H54 (cell line): ENCODE results near the gene LDLRAD2.
"Not testable (repeated sequence)": the region's sequence is repeated elsewhere in the genome, so short reads cannot be mapped to it uniquely, and the experiment has no call there.

Experiments
- DNase-seq: peaks from one replicate; pipeline ENCODE4 v3.0.0; 2011; ENCODE audit warnings: low spot score, mixed read lengths; ENCODE audit not compliant: insufficient read length
- FAIRE-seq: peaks from 3 replicates; lab custom pipeline; 2011; peaks lifted over from hg19 to GRCh38; lab: Jason Lieb, UNC
- POLR2A ChIP-seq: IDR thresholded peaks from 2 replicates; pipeline ENCODE4 v1.6.1; 2011; ENCODE audit warnings: low read depth, mild to moderate bottlenecking, low read length

The LDLRAD2 gene

DNA sequence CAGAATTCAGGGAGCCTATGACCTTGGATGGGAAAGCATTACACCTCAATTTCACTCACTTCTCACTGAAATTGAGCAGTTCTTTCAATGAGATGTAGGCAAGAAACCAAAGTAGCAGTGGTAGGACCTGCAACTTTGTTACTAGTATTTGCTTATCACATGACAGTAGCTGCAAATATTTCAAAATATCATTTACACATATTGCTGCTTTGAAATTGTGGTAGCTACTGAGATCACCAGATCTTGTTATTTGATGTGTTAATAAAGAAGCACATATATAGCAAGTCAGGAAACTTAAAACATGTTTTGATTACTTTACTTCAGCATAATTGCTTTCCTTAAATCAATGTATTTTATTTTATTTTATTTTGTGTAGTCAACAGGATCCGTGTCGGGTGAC, 12.9 kb downstream of the LDLRAD2 start:
- DNase-seq: no peak
- no peak for FAIRE-seq
- no peak for TF ChIP-seq POLR2A

DNA sequence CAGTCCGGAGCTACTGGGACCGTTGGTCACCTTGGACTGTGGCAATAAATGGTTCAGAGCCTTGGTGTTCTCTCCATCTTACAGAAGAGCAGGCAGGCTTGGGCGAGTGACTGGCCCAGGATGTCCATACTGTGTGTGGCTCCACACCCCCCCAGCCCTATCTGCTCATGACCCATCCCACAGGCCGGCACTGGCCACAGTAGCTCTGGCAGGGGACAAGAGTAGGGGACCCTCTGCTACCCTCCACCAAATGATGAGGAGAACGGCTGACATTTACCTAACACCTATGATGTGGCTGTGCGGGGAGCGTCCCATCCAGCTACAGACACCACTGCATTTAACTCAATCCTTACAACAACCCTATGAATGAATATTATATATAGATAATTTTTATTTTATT, 13.3 kb downstream of the LDLRAD2 start:
- FAIRE-seq: no peak
- TF ChIP-seq POLR2A: no peak
- no peak for DNase-seq

- DNase-seq, FAIRE-seq: not testable (repeated sequence)
Measured at GRCh38 chr1:21826694-21827093, 14.6 kb downstream of the LDLRAD2 start.

- FAIRE-seq (no peak), DNase-seq (no peak)
- TF ChIP-seq POLR2A: no peak
Measured at GRCh38 chr1:21827141-21827679, 15.1 kb downstream of the LDLRAD2 start.

GRCh38 chr1:21828075-21828474, 16.0 kb downstream of the LDLRAD2 start:
- no peak for DNase-seq
- no peak for TF ChIP-seq POLR2A
- no peak for FAIRE-seq

DNA sequence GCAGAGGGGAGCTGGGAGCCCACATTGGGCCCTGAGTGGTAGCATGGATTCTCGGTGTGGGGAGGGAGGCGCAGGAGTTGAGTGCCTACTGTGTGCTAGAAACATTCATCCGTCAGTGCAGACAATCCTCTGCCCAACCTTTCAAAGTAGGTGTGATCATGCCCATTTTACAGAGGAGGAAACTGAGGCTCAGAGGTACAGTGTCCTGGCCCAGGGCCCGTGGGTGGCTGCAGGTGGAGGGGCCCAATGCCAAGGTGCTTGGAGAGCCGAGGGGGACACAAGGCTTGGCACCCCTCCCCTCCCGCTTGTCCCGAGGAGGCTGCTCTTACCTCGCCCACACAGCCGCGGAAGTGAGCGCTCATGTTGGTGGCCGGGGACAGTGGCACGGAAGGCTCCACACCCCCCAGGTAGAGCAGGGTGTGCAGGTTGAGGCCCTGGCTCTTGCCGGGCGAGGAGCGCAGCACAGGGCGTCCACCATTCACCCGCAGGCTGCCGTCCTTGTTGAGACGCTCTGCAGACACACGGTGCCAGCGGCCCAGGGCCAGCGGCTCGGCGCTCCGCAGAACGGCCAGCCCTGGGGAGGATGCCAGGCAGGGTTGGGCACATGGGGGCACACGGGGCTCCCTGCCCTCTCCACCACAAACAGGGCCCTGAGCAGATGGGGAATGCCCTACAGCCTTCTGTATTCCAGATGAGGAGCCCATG, 16.6 kb downstream of the LDLRAD2 start:
- TF ChIP-seq POLR2A: no peak
- FAIRE-seq: no peak
- no peak for DNase-seq

DNA sequence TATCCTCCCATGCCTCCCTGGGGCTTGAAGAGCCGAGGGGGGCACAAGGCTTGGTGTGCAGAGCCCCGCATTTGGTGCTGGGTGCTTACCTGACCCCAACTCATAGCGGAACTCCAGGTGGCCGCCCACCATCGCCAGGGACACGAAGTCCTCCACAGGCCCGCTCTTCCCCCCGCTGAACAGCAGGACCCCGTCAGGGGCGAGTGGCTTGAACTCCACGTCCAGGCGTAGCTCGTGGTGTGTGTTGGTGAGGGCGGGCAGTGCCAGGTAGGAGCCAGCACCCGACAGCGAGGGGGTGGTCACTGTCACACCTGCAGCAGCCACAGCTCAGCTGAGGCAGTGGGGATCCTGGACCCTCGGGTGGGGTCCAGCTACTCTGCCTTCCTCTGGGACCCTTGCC, 17.2 kb downstream of the LDLRAD2 start:
- no peak for DNase-seq
- FAIRE-seq: no peak
- no peak for TF ChIP-seq POLR2A

- no peak for TF ChIP-seq POLR2A
- DNase-seq (no peak), FAIRE-seq (no peak)
Measured at GRCh38 chr1:21830792-21831453, 18.9 kb downstream of the LDLRAD2 start.

DNA sequence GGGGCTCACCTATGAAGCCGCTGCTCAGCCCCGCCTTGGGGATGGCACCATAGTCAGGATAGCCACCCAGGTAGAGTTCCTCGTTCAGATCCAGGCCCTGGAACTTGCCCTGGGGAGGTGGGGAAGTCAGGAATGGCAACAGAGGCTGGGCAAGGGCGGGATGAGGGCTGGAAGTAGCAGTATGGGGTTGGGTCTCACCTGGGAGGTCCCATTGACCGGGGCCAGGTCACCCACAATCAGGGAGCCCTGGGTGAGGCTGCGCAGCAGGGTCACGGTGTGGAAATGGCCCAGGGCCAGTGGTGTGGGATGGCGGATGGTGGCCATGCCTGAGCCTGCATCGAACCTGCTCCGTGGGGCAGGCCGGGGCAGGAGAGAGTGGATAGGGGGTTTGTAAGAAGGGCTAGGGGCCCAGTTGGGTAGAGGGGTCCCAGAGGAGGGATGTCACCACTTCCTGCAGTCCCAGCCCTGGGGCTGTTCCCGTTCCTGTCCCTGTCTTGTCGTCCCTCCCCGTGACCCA, 19.4 kb downstream of the LDLRAD2 start:
- FAIRE-seq (no peak), DNase-seq (no peak)
- no peak for TF ChIP-seq POLR2A

DNA sequence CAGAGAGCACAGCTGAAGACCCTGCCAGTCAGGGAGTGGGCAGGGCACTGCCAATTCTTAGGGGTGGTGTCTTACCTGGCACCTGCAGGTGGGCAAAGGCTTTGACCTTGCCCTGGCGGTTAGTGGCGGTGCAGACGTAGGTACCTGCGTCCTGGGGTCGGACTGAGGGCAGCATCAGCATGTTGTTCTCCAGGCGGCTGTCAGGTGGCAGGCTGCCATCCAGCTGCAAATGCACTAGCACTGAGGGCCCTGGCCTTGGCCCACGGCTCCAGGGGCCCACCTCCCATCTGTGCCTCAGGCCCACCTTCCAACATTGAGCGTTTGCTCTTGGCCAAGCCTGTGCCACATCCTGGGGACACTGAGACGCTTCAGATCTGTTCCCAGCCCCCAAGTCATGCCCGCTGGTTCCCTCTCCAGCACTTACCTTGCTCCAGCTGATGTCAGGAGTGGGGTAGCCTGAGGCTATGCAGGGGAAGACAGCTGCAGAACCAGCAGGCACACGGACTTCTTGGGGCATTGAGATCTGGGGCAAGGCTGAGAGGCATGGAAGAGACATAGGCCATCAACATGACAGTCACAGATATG, 21.4 kb downstream of the LDLRAD2 start:
- no peak for FAIRE-seq

GRCh38 chr1:21834094-21834493, 22.0 kb downstream of the LDLRAD2 start:
- DNase-seq (no peak), FAIRE-seq (no peak)
- TF ChIP-seq POLR2A: no peak

More for the DNA sequence above, 21.4 kb downstream of the LDLRAD2 start:
- no peak for TF ChIP-seq POLR2A
- no peak for DNase-seq

DNA sequence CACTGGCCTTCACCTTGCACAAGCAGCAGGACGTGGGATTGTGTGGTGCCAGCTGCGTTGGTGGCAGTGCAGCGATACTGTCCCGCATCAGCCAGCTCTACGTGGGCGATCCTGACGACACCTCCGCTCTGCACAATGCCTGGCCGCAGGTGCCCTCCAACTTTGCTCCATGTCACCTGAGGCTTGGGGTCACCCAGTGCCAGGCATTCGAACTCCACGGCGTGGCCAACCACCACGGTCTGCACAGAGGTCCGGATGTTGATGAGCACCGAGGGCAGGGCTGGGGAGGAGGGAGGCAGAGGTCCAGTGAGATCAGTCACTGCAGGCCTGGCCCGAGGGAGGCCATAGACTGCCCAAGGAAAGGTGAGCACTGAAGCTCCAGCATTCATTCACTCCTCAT, 22.6 kb downstream of the LDLRAD2 start:
- FAIRE-seq: no peak
- no peak for DNase-seq
- TF ChIP-seq POLR2A: no peak

DNA sequence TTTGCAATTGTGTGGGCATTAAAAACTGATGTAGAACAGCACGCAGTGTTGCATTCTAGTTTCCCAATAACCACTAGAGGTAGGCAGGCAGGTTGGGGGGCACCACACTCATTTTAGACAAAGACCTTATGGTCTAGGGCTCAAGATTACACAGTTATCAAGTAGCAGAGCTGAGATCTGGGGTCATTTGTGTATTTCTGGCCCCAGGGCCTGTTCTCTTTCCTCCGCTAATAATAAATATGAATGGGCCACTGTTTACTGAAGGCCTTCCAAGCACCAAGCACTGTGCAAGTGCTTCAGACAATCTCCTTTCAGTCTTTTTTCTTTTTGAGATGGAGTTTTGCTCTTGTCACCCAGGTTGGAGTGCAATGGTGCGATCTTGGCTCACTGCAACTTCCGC, 23.9 kb downstream of the LDLRAD2 start:
- TF ChIP-seq POLR2A: no peak
- FAIRE-seq (no peak), DNase-seq (no peak)

DNA sequence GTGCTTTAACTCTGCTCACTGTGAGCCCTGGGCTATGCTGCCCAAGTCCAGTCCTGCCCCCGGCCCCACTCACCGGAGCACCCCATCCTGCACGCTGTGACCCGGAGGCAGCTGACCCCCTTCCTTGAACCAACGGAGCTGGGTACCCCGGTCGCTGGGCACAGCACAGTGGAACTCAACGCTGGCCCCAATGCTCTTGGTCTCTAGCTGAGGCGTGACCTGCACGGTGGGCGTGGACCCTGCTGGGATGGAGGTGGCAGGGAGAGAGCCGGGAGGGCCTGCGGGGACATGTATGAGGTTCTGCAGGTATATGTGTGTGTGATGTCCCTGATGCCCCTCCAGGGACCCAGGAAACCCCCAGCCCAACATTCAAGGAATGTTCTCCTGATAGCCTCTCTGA, 24.7 kb downstream of the LDLRAD2 start:
- no peak for DNase-seq
- TF ChIP-seq POLR2A: no peak
- no peak for FAIRE-seq

DNA sequence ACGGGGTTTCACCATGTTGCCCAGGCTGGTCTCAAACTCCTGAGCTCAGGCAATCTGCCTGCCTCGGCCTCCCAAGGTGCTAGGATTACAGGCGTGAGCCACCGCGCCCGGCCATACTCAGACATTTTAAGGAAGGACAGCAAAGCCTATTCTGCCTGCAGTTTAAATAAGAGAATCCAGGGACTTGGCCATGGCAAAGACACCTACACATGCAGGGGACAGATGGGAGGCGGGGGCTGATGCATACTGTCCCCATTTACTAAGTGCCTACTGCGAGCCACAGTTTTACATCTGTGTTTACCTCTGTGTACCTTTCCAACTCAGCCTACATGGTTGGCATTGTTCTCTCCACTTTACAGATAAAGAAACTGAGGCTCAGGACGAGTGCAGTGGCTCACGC, 25.4 kb downstream of the LDLRAD2 start:
- FAIRE-seq (no peak), DNase-seq (no peak)
- no peak for TF ChIP-seq POLR2A
